Keratinocyte (primary cell): Measurements from ENCODE around the gene LYZL2.

Experiments used
- EZH2 ChIP-seq: IDR thresholded peaks from one replicate; pipeline ENCODE4 v1.6.1; 2012; ENCODE audit warnings: inconsistent platforms, mild to moderate bottlenecking, low read length, moderate library complexity
- TF ChIP-seq, protein P1 (sequence below), 3 experiments: IDR thresholded peaks in 1 of 3; conservative IDR thresholded peaks in 1 of 3; optimal IDR thresholded peaks in 1 of 3; 2 replicates in 2 of 3; 3 replicates in 1 of 3; pipeline versions ENCODE3 to v1.5.1; 2011; ENCODE audit warnings: low read length in 3 of 3, mild to moderate bottlenecking in 3 of 3, moderate library complexity in 2 of 3, control low read depth in 1 of 3, inconsistent platforms in 1 of 3; ENCODE audit not compliant: insufficient read depth in 2 of 3; ENCODE audit errors: extremely low read depth in 1 of 3

DNA sequence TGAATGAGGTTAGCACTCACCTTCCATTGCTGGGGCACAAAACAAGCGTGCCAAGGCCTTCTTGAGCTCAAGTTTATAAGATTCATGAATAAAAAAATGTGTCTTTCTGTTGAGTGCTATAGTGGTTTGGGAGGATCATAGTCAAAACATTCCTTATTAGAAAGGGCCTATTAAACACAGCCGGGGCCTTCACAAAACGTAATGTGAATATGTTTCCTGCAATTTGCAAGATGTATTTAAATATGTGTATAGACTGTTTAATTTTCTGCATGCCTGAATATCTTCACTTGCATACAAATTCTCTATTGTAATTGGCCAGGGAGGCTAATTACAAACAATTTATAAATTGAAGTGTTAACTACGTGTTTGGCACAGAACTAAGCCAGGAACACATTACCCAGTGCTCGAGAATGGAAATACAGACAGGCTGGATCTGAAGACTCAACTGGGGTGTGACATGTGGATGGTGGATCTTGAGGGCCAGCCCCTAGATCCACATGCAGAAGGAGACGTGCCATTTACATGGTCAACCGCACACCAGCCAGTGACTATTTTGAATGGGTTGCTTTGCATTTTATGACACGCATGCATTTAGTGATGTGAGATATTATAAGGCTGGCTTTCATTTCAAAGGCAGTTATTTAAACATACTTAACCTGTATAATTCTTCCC is 31.3 kb downstream of the LYZL2 start:
- TF ChIP-seq, protein P1, sequence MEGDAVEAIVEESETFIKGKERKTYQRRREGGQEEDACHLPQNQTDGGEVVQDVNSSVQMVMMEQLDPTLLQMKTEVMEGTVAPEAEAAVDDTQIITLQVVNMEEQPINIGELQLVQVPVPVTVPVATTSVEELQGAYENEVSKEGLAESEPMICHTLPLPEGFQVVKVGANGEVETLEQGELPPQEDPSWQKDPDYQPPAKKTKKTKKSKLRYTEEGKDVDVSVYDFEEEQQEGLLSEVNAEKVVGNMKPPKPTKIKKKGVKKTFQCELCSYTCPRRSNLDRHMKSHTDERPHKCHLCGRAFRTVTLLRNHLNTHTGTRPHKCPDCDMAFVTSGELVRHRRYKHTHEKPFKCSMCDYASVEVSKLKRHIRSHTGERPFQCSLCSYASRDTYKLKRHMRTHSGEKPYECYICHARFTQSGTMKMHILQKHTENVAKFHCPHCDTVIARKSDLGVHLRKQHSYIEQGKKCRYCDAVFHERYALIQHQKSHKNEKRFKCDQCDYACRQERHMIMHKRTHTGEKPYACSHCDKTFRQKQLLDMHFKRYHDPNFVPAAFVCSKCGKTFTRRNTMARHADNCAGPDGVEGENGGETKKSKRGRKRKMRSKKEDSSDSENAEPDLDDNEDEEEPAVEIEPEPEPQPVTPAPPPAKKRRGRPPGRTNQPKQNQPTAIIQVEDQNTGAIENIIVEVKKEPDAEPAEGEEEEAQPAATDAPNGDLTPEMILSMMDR (optimal IDR thresholded peaks at IDR 0.05 in 1 of 3, IDR thresholded peaks at IDR 0.05 in 1 of 3, conservative IDR thresholded peaks at IDR 0.05 in 1 of 3; ENCODE audit: extremely low read depth in 1 of 3, insufficient read depth in 2 of 3, low read length in 3 of 3): no peak
- no peak for TF ChIP-seq EZH2
